AG20443 (cell line): Measurements from ENCODE around the gene ADAMTS17.

ENCODE experiments used
- DNase-seq: peaks from one replicate; pipeline ENCODE4 v3.0.0; 2012; ENCODE audit warnings: low spot score, mixed read lengths

The ADAMTS17 gene

DNA sequence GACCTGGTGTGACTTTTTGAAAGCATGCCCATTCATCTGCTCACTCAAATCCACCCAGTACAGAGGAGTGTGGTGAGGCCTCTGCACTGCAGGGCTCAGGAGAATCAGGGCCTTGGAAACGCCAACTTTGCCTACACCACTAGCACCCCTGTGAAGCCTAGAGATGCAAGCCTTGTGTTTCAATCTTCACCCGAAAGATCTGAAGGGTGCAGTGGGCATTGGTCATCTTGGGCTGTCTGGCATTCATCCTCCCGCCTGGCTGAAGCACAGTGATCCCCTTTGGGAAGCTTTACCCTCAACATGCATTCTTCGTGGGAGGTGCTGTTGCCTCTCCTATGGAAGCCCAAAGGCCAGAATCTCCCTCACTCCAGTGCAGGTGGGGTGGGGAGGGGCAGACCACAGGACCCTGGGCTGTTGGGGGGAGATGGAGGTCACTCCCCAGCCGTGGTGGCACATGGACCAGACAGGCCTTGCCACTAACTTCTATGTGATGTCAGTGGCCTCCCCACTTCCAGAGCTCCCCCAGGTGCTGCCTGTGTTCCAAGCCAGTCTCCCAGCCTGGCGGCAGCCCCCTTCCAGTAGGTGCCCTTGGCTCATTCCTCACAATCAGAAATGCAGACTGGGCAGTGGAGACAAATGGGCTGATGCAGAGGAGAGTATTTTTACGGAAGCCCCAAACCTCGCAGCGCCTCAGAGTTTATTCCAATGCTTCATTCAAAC, 92.5 kb downstream of the ADAMTS17 start:
- no peak for DNase-seq

- no peak for DNase-seq
Measured at GRCh38 chr15:100248236-100248635, 93.5 kb downstream of the ADAMTS17 start.

GRCh38 chr15:100247228-100248225, 94.2 kb downstream of the ADAMTS17 start:
- no peak for DNase-seq

DNA sequence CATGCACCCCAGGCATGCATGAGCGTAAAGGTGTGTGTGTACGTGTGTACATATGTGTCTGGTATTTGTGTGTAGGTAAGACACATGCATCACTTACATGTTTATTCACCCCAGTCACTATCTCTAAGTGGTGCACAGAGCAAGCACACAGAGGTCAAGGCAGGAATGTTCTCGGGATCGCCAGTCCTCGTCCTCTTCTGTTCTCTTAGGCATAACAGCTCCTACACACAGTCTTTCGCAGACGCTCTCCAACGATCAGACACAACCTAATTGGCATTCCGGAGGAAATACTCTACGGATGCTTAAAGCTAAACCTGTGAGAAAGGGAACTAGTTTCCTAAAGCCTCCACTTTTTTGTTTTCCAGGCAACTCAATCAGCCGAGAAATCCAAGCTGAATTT, 95.9 kb downstream of the ADAMTS17 start:
- DNase-seq: no peak

DNA sequence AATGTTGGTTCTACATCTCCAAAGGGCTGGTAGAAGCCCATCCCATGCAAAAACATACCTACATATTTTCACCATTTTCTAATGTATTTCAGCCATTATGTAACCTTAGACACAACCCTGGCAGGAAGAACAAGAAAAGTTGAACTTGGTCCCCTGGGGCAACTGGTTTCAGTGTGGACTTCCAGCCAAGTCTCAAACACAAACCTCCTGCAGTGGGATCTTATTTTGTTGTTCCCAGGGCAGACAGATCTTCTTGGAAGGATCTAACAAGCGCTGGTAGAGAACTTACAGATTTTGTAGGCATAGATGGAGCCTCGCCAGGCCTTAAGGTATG, 96.3 kb downstream of the ADAMTS17 start:
- DNase-seq: no peak

GRCh38 chr15:100244796-100245486, 96.8 kb downstream of the ADAMTS17 start:
- no peak for DNase-seq

- no peak for DNase-seq
Measured at GRCh38 chr15:100242989-100243388, 98.8 kb downstream of the ADAMTS17 start.

DNA sequence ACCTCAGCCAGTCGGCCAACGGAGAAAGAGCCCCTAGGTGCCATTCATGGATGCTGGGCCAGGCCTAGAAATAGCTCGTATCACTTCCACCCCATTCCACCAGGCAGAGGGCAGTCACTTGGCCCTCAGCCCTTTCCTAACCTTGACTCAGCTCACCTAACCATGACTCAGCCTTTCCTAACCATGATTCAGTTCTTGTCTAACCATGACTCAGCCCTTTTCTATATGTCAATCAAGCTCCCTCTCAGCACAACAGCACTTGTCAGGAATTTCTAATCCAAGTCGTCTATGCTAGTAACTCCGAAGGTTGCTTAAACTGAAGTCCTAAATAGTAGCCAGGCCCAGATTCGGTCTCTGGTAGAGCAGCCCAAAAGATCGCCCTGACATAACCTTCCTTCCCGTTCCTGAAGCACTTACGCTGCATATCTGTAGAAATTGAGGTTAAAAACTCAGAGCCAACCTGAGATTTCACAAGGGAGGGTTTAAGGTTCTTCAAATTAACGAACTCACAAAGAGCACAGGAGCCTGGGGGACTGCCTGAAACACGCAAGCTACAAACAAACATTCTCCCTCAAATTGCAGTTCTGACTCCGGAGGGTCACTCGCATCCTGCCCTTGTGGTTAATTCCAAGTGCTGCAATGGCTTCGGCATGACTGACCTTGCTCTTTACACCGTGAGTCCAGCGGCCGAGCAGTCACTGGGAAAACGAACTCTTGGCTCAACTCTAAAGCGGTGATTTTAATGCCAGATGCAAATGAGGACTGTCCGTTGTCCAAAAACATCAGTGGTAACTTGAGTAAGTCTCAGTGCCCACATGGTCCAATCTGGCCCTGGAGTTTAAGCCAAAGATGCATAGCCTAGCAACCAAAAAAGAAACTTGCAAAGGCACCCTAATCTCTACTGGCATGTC, 99.9 kb downstream of the ADAMTS17 start:
- DNase-seq: no peak

DNA sequence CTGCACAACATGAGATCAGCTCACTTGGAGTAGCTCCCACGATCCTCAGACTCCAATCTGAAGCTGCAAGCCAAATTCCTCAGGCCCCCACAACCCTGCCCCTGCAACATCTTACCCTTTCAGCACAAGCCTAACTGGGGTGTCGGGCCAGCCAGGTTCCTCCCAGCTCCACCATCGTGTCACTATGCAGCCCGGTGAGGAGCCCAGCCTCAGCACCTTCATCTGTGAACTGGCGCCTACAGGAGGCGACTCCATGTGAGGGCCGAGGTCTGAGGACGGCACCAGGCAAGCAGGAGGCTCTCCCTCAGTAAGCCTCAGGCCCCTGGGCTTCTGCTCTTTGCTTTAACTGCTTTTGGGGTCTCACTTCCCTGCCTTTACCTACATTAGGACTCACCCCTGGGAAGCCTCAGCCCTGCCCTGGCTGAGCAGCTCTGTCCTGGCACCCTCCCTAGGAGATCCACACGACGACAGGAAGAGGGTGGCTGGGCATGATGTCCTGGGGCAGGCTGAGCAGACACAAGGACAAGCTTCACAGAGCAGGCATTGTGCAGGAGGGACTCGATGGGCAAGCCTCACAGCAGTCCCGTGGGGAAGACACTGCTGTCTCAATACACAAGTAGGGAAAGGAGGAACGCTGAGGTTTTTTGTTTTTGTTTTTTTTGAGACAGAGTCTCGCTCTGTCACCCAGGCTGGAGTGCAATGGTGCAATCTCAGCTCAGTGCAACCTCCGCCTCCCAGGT, 104.6 kb downstream of the ADAMTS17 start:
- DNase-seq: no peak

- DNase-seq: no peak
Measured at GRCh38 chr15:100235030-100235617, 106.7 kb downstream of the ADAMTS17 start.

- DNase-seq: no peak
Measured at GRCh38 chr15:100234158-100235029, 107.4 kb downstream of the ADAMTS17 start.

GRCh38 chr15:100230784-100231183, 111.0 kb downstream of the ADAMTS17 start:
- no peak for DNase-seq

DNA sequence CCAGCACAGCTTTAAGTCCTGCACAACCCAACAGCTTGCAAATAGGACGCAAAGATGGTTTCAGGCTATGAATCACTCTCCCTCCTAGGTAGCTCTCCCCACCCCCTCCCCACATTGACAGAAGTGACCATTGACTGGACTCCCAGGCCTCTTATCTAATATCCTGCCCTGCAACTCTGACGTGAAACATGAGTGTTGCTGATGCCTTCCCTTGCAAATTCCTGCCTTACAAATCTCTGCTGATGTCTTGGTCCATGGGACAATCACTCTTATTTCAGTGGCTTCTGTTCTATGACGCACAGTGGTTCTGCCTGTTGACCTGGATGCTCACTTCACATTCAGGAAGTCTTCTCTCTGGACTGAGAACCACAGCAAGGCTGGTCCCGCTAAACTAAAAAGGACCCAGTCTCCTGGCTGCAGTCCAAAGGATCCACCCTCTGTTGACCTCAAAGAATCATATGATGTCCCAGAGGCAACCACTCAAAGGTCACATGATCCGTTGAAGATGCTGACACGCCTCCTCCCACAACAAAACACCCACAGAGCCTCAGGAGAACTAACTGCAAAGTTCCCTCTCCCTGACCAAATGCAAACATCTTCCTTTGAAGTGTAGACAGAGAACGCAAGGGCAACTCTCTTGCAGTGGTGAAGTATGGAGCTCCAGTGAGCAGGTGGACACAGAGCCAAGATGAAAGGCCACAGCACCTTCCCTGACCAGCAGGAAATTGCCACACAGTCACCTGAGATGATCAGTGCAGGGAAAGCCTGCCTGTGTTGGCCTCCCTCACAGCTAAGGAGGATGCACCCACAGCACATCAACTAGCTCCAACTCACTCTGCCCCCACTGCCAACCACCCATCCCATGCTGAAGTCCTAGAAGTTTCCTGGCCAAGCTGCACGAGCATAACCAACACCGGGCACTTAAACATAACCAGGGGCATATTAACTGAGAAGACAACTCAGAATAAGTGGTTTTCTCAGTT, 112.3 kb downstream of the ADAMTS17 start:
- DNase-seq: no peak

DNA sequence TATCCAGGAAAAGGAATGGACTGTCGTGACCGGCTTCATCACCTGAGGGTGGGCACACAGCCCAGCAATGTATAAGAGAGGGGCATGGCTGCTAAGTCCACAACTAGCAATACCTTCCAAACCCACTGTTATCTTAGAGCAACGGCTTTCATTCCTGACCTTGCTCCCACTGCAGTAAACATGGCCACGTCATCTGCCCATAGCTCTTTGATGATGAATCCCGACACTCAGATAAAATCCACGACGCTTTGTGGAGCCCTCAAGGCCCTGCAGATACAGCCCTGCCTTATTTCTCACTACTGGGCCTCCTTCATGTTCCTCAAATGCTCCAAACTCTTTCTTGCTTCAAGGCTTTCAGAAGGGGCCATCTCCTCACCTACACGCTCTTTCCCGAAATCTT, 114.0 kb downstream of the ADAMTS17 start:
- no peak for DNase-seq

DNA sequence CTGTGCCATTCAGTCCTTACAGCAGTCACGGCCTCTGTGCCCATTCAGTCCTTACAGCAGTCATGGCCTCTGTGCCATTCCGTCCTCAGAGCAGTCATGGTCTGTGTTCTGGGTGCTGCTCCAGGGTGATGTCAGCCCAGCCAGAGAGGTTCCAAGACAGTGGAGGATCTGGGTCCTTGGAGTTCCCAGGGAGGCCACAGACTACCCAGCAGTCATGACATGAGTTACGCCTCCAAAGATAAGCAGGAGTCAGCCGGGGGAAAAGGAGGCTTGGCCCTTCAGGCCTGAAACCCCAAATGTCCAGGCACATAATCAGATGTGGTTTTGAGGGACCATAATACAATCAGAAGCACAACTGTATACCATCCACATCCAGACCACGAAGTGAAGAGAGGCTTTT, 115.7 kb downstream of the ADAMTS17 start:
- DNase-seq: no peak

- no peak for DNase-seq
Measured at GRCh38 chr15:100224206-100225185, 117.3 kb downstream of the ADAMTS17 start.

DNA sequence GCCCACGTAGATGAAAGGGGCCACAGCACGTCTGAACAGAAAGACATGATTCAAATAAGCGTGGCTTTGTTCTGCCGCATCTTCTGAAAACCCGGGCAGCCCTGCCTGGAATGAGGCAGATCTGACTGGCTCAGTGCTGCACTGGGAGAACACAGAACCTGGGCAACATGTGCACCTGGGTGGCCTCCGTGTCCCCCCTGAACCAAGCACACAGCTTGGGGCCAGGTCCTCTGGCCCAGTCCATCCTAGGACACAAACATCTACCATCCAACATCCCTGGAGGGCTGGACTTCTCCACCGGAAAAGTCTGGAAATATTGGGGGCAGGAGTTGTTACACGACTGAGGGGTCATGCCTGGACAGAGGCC, 119.4 kb downstream of the ADAMTS17 start:
- DNase-seq: no peak
